ENCODE results near the gene CFAP77.

The CFAP77 gene

DNA sequence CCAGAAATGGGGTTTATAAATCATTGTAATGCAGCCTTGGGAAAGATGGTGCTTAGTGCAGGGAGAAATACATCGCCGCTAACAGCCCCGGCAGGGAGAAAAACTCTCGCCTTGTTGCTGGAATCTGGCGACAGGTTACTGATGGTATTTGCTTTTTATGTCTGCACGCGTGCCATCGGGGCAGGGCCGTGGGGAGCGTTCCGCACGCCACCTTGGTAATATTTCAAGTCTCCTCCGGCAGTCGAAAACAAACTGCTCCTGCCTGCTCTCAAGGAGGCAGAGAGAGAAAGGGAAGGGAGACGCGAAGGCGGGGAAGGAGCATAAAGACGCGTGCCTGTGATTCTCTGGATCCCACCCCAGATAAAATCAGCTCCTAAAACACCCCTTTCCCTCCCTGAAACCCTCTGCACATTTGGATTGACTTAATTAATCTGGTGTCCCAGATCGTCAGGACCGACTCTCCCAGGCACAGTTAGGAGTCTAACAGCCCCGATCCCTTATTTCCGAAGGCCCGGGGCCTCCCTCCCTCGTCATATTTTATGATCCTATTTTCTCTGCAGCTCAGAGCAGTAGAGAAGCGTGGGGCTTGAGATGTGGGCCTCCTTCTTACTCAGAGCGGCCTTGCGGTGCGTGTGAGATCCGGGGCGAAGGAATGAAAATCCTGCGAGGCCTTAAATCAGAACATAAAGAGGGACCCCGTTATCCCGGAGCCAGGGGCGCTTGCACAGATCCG lies 47.7 kb downstream of the CFAP77 start:
- DNase-seq = no peak

DNA sequence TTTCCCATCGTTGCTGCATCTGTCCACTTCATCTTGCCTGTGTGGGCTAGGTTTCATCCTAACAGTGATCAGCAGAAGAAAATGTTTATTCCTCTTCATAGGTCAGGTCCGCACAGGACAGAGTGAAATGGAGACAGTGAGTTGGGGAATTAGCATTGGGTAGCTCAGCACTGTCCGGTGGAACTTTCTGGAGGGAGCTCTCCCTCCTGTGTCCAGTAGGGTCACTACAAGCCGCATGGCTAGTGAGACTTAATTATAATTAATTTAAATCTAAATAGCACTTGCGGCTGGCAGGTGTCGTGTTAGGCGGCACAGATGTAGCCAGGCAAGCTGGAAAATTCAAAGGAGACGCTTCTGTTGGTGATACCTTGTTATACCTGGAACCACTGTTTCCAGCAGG lies 48.4 kb downstream of the CFAP77 start:
- no peak for DNase-seq

DNA sequence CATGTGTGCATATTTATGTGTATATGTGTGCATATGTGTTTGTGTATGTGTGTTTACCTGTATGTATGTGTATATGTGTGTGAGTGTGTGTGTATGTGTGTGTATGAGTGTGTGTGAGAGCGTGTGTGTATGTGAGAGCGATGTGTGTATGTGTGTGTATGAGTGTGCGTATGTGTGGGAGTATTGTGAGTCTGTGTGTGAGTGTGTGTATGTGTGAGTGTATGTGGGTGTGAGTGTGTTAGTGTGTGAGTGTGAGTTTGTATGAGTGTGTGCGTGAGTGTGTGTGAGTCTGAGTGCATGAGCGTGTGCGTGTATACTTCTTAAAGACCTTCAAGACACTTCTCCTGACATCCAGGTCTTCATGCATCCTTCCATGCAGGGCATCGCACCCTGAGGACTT lies 49.6 kb downstream of the CFAP77 start:
- no peak for DNase-seq

DNA sequence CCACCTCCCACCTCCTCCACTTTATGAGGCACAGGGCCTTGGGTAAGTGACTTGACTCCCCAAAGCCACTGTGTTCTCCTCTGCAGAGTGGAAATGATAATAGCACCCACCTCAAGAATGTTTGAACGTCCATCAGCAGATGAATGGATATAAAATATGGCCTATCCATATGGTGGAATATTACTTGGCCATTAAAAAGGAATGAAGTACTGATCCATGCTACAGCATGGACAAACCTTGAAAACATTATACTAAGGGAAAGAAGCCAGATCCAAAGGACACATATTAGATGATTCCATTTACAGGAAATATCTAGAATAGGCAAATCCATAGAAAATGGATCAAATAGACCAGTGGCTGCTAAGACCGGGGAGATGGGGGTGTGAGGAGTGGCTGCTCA lies 50.2 kb downstream of the CFAP77 start:
- DNase-seq = no peak

DNA sequence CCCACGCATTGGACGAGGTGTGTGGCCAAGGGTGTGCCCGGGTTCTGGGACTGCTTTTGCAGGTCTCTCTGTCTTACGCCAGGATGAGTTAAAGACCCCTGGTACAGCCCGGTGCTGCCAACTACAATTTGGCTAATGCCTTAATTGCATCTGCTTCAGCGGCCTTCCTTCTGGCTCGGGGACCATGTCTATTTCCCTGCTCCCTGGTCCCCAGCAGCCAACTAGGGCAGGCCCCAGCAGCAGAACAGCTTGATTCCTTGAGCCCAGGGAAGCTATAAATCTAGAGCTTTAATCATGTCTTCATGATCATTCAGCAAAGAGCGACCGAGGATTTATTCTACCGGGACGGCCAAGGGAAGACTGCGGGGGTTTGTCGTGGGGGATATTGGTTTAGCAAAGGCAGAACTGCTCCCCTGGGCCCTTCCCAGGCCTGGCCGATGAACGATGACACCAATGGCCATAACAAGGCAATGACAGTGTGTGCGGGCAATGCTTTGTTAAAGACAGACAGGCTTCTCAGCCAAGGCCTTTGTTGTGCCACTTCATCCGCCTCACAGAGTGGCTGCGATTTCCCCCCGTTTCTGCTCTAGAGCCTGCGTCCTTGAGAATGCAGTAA lies 51.4 kb downstream of the CFAP77 start:
- no peak for DNase-seq

DNA sequence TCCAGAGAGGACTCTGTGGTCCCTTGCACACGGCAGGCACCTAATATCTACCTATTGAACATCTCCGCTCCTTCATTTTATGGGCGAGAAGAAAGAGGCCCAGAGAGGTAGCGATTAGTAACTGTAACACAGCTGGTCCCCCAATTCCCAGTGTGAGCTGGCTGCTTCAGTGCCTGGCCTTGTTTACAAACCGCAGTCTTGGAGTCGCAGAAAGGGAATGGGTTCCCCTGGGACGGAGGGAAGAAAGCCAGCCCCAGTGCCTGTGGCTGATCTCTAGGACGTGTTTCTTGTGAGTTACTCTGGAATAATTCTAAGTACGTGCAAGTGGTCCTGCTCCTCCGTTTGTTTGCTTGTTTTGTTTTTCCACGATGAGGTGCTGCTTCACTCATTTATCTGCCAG lies 52.0 kb downstream of the CFAP77 start:
- no peak for DNase-seq

DNA sequence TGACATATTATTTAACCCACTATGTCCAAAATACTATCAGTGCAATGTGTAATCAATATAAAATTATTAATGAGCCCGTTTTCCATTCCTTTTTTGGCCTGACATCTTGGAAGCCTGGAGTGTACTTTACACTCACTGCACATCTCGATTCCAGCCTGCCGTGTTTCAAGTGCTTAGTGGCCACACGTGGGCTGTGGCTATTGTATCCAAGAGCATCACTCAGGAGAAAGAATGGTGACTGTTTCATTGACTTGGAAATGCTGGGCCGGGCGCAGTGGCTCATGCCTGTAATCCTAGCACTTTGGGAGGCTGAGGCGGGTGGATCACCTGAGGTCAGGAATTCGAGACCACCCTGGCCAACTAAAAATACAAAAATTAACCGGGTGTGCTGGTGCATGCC lies 54.5 kb downstream of the CFAP77 start:
- no peak for DNase-seq

DNA sequence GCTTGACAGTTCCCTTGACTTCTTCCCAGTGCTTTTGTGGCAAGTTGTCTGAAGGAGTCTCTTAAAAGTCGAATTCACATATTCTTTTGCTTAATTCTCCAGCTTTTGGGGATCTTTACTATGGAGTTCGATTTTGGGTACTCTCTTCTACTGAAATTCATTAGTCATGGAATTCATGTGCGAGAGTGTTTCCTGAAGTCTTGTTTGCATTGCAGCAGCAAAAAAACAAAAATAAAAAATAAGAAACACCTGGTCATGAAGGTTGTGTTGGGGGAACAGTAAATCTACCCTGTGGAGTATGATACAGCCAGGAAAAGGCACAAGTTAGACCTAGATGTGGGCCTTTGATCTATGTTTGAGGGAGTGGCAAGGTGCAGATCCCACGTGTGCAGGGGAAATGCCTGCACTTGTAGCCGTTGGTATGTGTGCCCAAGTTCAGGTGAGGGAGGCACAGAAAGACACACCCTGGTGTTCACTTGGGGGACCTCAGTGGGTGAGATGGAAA lies 55.2 kb downstream of the CFAP77 start:
- no peak for DNase-seq

DNA sequence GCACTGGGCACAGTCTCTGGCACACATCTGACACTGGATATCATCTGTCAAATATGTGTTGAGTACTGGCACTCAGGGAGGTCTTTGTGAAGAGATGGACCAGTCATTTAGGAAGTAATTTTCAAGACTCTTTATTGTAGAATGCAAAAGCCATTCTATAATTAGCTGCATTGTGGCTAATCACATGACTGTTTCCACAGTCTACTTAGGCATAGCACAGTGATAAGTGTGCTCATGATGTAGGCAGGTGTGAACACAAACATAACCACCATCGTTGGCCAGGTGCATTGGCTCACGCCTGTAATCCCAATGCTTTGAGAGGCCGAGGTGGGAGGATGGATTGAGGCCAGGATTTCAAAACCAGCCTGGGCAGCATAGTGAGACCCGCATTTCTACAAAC lies 62.2 kb downstream of the CFAP77 start:
- no peak for DNase-seq

DNA sequence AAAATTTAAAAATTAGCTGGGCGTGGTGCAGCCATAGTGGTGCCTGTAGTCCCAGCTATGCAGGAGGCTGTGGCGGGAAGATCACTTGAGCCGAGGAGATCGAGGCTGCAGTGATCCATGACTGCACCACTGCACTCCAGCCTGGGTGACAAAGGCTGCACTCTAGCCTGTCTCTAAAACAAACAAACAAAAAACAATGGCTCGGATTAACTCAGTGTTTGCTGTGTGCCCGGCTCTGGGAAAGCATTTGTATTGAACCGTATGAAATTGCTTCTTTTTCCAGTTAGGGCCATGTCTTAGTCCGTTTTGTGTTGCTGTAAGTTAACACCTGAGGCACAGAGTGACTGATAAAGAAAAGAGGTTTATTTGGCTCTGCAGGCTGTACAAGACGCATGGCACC lies 62.6 kb downstream of the CFAP77 start:
- no peak for DNase-seq

DNA sequence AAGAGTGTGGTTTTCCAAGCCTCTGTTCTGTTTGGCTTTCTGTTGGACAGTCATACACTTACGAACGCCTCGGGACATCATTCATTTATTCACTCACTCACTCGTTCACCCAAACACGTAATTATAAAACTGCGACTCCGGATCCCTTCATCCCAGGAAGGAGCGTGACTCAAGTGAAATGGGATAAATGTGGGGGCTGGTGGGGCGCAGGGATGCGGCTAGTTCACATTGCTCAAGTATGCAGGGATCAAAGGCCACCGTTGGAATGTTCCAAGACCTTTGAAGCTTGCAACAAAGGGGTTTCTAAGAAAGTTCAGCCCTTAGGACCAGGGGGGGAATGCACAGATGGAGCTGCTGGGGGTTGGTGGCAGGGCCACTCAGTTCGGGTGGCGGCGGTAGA lies 64.2 kb downstream of the CFAP77 start:
- DNase-seq = no peak

DNA sequence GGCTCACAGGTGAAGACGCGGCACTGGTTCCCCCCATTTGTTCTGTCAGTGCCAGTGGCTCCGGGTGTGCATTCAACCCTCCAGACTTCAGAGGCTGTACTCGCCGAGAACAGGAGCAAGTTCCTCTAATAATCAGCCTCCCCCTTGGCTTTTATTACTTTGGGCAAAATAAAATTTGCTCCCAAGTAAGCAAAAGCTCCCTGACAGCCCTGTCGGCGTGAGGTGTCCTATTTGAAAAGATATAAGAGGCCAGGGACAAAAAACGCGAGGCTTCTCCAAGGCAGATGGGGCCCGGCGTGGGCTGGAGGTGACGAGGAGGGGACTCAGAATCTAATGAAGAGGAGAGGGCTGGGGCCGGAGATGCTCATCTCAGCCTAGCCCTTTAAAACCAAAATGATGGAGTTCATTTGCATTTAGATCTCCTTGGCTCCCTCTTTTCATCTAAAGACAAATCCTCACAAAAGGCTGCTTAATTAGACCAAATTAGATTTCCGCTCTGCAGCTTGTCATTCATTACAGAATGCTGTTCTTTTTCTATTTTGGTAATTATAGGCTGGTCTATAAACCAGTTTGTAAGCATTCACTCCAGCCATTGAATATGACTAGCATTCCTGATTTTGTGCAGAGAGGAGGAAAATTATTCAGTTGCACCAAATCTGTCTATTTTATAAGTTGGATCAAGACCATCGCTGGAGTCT lies 68.5 kb downstream of the CFAP77 start:
- no peak for DNase-seq

DNA sequence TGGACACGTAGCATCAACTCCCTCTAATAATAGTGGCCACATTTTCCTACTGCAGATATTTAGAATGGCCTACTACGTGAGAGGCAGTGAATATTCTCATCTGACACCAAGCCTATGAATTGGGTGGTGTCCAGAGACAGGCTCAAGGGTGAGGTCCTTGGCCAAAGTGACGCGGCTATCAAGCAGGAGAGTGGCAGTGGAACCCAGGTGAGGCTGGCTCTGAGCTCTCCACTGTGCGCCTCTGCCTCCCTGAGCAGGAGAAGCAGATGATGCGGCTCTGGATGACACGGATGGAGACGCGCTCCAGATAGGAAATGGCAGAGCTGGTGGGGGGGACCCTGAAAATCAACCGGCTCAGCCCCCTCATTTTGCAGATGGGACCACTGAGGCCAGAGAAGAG lies 69.7 kb downstream of the CFAP77 start:
- no peak for DNase-seq

DNA sequence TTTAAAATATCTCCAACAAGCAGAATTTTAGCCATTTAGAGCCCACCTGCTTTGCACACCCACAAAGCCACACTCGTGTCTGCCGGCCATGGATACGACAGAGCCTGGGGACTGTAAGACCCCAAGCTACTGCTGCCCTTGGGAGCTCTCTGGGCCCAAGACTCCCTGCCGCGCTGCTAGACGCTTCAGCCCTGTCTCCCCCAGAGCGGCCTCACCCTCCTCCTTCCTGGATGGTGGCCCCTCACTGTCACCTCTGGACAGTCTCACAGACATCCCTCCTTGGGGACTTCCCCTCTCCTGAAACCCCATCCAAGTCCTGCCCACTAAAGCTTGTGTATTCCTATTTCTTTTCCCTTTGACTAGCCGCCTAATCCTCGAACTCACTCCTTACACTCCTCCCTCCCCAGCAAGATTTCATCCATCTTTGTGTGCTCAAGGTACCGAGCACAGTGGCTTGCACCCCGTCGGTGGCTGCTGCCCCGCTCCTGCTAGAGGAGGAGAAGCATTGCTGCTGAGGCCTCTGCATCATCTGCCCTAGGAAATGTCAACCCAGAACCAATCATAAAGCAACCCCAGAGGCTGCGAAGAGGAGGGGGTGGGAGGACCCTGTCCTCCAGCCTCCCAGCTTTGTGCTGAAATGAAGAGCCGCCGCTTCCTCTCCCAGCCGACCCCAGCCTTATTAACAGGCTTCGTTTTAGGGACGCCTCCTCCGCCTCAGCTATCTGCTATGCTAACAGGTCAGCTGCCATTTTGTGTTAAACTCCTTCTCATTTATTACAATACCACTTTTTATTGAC lies 71.2 kb downstream of the CFAP77 start:
- DNase-seq = no peak

DNA sequence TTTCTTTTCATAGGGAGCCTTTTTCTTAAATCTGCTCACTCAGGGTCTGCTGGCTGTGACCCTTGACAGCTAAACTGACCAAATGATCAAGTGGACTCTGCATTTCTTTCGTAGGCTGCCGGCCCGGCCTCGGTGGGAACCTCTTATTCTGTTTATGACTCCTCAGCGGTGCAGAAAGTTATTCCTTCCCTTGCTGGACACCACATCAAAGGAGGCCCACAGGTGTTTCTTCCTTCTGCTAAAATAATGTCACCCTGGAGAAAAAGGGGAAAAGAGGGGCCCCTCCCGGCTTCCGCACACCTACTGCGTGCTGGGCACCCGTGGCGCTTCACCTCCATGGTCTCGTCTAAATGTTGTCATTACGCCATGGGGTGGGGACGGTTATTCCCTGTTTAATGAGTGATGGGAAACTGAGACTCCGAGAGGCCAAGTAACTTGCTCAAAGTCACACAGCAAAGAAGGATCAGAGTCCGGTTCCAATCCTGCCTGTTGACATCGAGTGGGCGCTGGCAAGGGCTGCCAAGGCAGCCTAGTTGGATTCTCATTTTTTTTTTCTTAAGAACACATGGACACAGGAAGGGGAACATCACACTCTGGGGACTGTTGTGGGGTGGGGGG lies 72.3 kb downstream of the CFAP77 start:
- no peak for DNase-seq

DNA sequence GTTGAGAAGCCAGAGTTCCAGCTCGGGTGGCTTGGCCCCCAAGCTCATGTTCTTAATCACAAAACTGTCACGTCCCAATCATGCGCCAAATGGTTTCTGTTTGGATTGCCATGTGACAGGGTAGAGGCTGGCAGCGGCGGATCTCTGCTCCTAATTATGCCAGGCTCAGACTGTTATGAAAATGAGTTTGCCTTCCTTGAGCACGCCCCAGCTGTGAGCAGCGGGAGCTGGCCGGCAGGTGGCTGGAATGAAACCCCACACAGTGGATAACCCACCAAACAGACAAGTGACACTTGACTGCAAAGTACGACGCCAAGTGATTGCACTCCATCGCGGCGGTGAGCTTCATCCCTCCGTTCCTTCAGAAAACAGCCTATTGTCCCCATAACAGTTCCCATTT lies 75.4 kb downstream of the CFAP77 start:
- no peak for DNase-seq

DNA sequence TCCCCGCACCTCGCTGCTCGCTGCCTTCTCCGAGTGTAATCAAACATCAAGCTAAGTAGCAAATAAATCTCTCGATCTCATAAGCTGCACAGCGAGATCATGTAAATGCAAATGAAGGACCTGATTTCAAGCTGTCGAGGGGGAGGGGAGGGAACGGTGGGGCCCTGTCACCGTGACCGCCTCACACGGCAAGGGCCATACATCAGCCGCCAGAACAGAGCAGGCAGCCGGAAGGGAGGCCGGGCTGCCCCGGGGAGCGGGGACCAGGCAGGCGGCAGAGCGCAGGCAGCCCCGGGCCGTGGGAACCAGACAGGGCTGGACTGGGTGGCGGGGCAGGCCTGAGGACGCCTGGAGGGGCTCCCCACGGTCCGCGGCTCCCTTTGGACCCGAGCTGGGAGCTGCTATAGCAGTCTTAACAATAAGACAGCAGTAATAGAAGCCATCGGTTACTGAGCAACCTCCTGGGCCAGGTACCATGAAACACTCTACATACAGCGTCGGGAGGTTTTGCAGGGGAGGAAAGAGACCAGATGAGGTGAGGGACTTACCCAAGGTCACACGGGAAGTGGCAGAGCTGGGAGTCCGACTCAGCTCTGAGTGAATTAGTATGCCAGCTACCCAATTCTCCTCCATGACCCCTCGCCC lies 76.8 kb downstream of the CFAP77 start:
- no peak for DNase-seq

DNA sequence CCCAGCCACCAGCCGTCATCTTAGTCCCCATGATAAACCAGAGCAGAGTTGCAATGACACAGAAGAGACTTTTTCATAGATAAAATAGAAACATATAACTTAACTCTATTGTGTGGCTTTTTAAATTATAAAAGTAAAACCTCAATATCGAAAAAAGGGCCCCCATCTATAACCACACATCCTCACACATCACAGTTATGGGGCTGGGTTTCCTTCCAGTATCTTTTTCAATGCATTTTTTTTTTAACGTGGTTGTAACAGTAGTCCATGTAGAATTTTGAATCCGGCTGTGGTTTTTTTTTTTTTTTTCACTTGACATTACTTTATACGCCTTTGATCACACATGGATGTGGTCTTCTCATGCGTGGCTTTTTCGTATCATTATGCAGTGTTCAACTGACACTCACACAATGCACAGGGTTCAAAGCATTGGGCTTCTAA lies 77.4 kb downstream of the CFAP77 start:
- no peak for DNase-seq

DNA sequence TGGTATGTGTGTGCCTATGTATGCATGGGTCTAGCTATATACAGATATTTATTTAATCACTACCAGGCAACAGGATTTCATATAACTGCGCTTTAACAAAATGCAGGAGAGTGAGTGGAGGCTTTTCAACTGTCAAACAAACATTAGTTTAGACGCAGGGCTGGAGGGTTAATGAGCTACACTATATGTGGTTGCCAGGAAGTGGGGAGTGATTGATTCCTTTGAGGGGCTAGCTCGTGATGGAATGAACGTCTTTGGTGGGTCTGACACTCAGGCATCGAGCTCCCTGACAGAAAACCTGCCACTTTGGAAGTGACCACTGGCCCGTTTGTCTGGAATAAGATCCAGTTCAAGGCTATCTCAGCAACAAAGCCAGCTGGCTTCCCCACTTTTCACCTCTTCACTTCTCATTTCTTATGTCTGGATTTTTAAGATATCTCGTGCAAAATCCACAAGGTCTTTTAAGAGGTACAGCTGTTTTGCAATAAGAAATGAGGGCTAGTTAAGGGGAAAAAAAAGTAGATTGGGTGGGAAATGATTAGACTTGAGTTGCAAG lies 78.0 kb downstream of the CFAP77 start:
- DNase-seq = no peak

DNA sequence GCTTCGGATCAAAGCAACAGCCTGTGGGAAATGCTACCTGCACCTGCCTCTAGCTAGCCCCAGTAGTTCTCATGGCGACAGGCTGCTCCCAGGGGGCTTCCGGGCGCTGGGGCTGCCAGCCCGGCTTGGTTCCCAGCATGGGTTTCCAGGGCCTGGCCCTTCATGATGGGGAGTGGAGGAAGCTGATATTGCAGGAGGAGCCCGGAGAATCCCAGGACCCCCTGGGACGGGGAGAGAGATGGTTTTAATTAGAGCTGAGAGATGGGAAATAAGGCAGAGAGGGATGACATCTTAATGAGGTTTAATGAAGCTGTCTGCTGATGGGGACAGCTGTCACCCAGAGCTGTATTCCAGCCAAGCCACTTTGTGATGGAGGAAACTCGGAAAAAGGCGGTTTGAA lies 78.6 kb downstream of the CFAP77 start:
- no peak for DNase-seq

DNA sequence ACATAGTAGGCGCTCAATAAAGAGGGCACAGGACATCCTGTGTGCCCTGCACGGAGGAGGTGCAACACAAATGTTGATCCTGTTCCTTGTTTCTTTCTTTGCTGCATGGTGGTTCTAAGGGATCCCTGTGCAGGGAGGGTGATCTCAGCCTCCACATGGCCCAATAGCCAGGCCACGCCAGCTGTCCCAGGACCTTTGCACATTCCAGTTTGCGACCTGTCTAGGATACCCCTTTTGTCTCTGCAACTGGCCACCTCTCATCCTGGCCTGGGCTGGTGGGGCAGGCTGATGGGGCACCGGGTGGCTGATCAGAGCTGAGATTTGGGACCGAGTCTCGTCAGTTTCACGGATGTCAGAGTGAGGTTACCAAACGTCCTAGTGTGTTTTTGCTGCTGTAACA lies 79.5 kb downstream of the CFAP77 start:
- no peak for DNase-seq

DNA sequence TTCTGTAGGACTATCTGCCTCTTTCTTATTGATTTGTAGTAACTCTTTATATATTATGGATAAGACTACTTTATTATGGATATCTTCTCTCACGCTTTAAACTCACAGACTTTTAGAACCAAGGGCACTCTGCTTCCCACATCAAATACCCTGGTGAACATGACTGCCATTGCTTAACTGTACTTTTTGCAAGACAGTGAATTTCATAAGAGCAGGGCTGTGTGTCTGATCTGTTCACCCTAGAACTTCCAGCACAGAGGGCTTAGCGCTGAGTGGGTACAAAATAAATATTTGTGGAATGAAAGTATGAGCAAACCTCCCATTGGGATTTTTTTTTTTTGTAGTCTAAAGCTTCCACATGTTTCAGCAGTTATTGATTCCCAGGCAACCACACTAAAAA lies 84.8 kb downstream of the CFAP77 start:
- DNase-seq = no peak

Measured in midbrain (tissue), 1 donor.